ENCODE measurements around the gene ACOXL.

GRCh38 chr2:111045771-111046444, 313.5 kb downstream of the ACOXL start:
- TF ChIP-seq MTA3 (IDR thresholded peaks at IDR 0.05; ENCODE audit: borderline replicate concordance, low read length): no peak
- TF ChIP-seq EZH2 (IDR thresholded peaks at IDR 0.05; ENCODE audit: borderline replicate concordance, control insufficient read depth, low read depth, low read length): no peak

Measured in GM12878 (cell line).